SK-N-MC (cell line): Measurements from ENCODE around the gene PTPRN2.
"Not testable (repeated sequence)": the region's sequence is repeated elsewhere in the genome, so short reads cannot be mapped to it uniquely, and the experiment has no call there.

Experiments used
- DNase-seq: peaks from one replicate; pipeline ENCODE4 v3.0.0-alpha.2; 2011; ENCODE audit warnings: low read depth, low spot score
- H3K27ac ChIP-seq: fragments of 200-600 bp; sonication (generic); 2 replicates; pipeline ENCODE4 v1.5.1; 2016; ENCODE audit warnings: mixed run types
- H3K36me3 ChIP-seq: fragments of 200-600 bp; sonication (generic); 2 replicates; pipeline ENCODE4 v1.6.1; 2017; ENCODE audit warnings: antibody characterized with exemption, low read length, mixed read lengths; ENCODE audit not compliant: insufficient read depth
- H3K4me3 ChIP-seq: fragments of 200-600 bp; sonication (generic); 2 replicates; pipeline ENCODE4 v1.5.1; 2016
- H3K9ac ChIP-seq: fragments of 200-600 bp; sonication (generic); 2 replicates; pipeline ENCODE4 v1.8.0; 2017; ENCODE audit warnings: mixed run types, mixed read lengths; ENCODE audit not compliant: insufficient read length
- H3K9me3 ChIP-seq: fragments of 200-600 bp; sonication (generic); 2 replicates; pipeline ENCODE4 v1.6.1; 2017; ENCODE audit warnings: low read depth, mild to moderate bottlenecking, antibody characterized with exemption, low read length, moderate library complexity, mixed read lengths
- EZH2 ChIP-seq: fragments of 200-600 bp; sonication (generic); IDR thresholded peaks from one replicate; pipeline ENCODE4 v1.6.1; 2017; ENCODE audit warnings: antibody characterized with exemption
- FOXP2 ChIP-seq: optimal IDR thresholded peaks from 2 replicates; pipeline ENCODE3; 2011; ENCODE audit warnings: mild to moderate bottlenecking, moderate library complexity; ENCODE audit not compliant: insufficient read depth; ENCODE audit errors: extremely low read length, control extremely low read depth
- POLR2AphosphoS5 ChIP-seq: IDR thresholded peaks from 2 replicates; pipeline ENCODE4 v1.6.1; 2012; ENCODE audit warnings: mild to moderate bottlenecking, low read depth, low read length, borderline replicate concordance

The PTPRN2 gene

DNA sequence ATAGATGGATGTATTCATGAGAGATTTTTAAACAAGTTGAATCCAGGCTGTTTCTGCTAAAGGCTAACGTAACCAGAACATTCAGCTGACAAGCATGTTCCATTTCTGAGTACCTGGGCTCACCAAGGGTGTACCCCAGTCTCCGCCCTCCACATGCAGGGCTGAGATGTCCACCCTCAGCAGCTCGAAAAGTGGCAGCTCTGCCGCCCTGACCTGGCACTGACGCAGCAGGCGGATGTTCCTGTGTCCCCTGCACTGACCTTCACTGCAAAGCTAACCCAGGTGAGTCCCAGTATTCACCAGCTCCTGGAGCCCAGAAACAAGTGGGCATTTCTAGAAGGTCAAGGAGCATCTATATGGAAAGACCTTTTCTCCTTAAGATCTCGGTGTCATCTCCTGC lies 437.4 kb downstream of the PTPRN2 start:
- Histone ChIP-seq H3K36me3 (no peaks in the 10 kb centered on the region), H3K9ac (no peak overlapping the region), H3K27ac (no peak overlapping the region), H3K4me3 (no peak overlapping the region), H3K9me3 (0 out of 2 replicates have a peak, but pooled peaks cover 2% of the 10 kb centered on the region)
- no peak for DNase-seq
- TF ChIP-seq EZH2, result no peak
- no peak for TF ChIP-seq FOXP2
- no peak for TF ChIP-seq POLR2AphosphoS5

DNA sequence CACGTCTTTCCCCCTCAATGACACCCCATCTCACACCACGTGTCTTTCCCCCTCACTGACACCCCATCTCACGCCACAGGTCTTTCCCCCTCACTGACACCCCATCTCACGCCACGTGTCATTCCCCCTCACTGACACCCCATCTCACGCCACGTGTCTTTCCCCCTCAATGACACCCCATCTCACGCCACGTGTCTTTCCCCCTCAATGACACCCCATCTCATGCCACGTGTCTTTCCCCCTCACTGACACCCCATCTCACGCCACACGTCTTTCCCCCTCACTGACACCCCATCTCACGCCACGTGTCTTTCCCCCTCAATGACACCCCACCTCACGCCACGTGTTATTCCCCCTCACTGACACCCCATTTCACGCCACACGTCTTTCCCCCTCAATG lies 440.2 kb downstream of the PTPRN2 start:
- H3K9me3 ChIP-seq, result not testable (repeated sequence)

DNA sequence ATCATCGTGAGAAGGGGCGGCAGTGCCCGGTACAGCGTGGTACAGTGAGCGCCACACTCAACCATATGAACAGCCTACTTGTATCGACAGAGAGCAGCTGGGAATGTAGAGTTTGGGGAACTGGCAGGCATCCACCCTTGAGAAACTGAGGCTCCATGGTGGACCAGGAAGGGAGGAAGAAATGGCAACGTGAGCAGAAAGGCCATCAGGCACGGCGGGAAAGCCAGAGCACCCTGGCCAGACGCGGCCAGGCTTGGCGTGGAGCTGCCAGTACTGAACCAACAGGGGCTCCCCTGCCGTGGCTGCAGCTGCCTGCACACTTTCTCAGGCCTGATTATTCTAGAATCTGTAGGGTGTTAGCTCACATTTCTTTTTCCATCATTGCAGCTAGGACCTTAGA lies 442.3 kb downstream of the PTPRN2 start:
- no peaks in the 10 kb centered on the region for H3K36me3 ChIP-seq
- H3K4me3 ChIP-seq, result no peak overlapping the region
- no peak for TF ChIP-seq EZH2
- no peak for TF ChIP-seq FOXP2
- no peak for TF ChIP-seq POLR2AphosphoS5
- H3K9me3 ChIP-seq, result 0 out of 2 replicates have a peak, but pooled peaks cover 2% of the 10 kb centered on the region
- no peak overlapping the region for H3K27ac ChIP-seq
- no peak for DNase-seq
- no peak overlapping the region for H3K9ac ChIP-seq

More for the DNA sequence above, 440.2 kb downstream of the PTPRN2 start:
- not testable (repeated sequence) for H3K9ac ChIP-seq, H3K27ac ChIP-seq, H3K4me3 ChIP-seq, DNase-seq, H3K36me3 ChIP-seq

DNA sequence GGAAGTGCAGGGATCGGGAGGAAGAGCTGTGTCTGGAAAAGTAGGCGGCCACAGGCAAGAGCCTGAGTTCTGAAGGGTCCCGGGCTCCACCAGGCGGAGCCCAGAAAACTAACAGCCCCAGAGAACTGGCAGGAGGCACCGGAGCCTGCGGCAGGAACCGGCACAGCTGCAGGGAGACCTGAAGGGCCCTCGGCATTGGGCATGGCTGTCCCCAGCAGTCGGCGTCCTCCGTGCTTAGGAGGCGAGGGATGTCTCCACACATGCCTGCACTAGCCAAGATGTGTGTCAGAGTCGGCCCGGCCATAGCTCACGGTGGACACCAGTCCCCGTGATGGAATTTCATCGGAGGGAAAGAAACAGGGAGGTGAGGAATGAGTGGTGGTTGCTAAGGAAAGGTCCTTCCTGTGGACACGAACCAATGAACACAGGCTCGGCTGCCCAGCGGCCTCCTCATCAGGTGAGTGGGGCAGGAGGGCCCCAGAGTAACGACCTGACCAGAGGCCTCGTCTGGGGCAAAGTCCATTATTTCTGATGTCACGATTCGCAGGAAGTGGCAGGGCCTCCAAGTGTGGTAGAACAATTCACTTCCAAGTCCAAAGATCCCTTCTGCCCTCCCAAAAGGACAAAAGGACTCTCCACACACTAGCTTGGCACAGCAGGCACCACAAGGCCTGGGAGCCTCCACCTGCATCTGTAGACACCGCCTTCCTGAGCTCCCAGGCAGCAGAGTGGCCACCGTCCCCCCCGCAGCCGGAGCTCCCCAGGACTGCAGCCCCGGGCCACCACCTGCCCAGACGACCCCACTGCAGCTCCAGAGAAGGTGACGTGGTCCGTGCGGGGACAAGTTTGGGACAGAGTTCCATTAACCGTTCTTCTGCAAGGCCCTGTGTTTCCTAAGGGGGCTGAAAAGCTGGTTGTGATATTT lies 444.2 kb downstream of the PTPRN2 start:
- no peaks in the 10 kb centered on the region for H3K36me3 ChIP-seq
- no peak for DNase-seq
- no peak overlapping the region for H3K9ac ChIP-seq
- no peak overlapping the region for H3K4me3 ChIP-seq
- H3K27ac ChIP-seq, result no peak overlapping the region
- H3K9me3 ChIP-seq, result 0 out of 2 replicates have a peak, but pooled peaks cover 2% of the 10 kb centered on the region
- TF ChIP-seq POLR2AphosphoS5 (no peak), EZH2 (no peak), FOXP2 (no peak)

DNA sequence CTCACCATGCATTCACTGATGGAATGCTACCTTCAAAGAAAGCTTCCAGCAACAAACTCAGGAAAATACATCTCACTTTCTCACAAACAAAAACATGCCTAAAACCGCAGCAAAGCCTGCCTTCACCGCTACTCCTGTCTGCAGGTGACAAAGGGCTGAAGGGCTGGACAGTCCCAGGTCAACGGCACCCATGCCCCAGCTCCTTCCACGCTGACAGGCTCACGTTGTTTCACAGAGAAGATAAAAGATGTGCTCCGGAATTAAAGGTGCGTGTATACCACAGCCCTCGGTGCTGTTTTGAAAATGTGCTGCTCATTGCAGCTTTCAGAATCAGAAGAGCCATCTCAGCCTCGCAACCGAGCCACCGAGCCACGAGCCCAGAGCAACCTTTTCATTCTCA lies 445.0 kb downstream of the PTPRN2 start:
- no peak for DNase-seq
- 0 out of 2 replicates have a peak, but pooled peaks cover 2% of the 10 kb centered on the region for H3K9me3 ChIP-seq

DNA sequence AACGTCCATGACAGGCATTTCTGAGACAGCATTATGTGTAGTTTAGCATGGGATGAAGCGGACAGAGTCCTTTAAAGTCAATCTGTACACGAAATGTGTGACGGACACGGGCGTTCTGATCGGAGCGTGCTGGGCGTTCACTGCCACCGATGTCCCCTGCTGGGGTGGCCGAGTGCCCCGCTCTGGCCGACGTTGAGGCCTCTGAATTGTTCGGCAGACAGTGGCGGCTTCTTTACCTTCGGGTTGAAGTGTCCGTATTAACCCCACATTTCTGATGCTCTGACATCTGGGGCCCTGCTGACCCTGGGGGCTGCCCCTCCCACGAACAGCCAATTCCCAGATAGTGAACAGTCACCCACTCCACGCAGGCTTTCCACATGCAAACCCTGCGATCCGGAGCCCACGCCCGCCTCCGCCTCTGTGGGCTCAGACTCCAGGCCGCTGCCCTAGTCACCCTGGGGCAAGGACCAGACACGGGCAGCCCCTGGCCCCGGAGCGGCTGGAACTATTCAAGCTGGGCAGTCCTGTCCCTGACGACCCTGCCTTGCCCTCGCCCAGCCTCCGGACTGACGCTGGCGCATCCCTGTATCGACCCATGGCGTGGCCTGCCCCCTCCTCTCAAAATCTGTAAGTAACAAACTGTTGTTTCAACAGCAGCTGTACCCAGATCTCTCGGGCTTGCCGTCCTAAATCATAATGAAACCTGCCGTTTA lies 445.7 kb downstream of the PTPRN2 start:
- TF ChIP-seq FOXP2 (no peak), POLR2AphosphoS5 (no peak), EZH2 (no peak)
- no peaks in the 10 kb centered on the region for H3K9me3 ChIP-seq
- no peak for DNase-seq
- H3K4me3 ChIP-seq, result no peak overlapping the region
- no peak overlapping the region for H3K9ac ChIP-seq
- H3K27ac ChIP-seq, result no peak overlapping the region
- no peaks in the 10 kb centered on the region for H3K36me3 ChIP-seq

More for the DNA sequence above, 445.0 kb downstream of the PTPRN2 start:
- no peak overlapping the region for H3K27ac ChIP-seq
- H3K9ac ChIP-seq, result no peak overlapping the region
- no peak for TF ChIP-seq FOXP2
- no peak for TF ChIP-seq POLR2AphosphoS5
- TF ChIP-seq EZH2, result no peak
- no peaks in the 10 kb centered on the region for H3K36me3 ChIP-seq
- H3K4me3 ChIP-seq, result no peak overlapping the region

DNA sequence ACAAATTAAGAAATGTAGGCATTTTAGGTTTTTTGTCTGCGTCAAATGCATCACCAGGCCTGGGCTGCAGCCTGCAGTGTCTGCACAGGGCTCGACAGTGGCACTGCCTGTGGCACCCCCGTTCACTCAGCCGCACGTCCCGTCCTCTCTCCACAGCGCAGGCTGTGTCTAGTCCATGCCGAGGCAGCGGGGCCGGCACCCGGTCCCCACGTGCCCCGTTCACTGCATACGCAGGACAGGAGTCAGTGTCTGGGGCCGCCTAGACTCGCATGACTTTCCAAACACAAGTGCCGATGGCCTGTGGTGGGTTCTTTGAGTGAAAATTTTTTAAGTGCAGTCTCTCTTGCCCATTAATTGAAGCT lies 446.4 kb downstream of the PTPRN2 start:
- Histone ChIP-seq H3K9me3 (no peaks in the 10 kb centered on the region), H3K4me3 (no peak overlapping the region), H3K36me3 (no peaks in the 10 kb centered on the region), H3K9ac (no peak overlapping the region), H3K27ac (no peak overlapping the region)
- DNase-seq, result no peak
- no peak for TF ChIP-seq FOXP2
- TF ChIP-seq EZH2, result no peak
- TF ChIP-seq POLR2AphosphoS5, result no peak

DNA sequence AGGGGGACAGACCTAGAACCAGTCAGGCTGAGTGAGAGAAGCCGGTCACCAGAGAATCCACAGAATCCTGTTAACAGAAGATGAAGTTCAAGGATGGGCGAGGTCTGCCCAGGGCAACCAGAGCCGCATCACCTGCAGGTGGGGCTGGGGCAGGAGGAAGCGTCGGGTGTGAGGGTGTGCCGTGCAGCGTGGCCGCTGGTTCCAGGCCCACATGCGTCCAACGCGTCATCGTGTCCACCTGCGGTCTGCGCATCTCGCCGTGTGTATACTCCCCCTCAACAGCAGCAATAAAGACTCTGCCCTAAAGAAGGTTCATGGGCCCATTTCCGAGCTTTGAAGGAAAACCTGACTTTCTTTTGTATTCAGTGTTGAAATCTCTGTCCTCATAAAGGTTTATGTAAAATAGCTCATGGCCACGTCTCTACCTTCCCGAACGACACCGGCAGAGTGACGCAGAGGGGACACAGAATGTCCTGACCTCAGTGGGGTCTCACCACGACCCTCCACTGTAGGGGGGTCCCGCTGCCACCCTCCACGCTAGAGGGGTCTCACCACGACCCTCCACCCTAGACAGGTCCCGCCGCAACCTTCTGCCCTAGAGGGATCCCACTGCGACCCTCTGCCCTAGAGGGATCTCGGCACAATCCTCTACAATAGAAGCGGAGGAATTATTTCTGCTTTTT lies 446.9 kb downstream of the PTPRN2 start:
- Histone ChIP-seq H3K4me3 (no peak overlapping the region), H3K36me3 (no peaks in the 10 kb centered on the region), H3K9me3 (no peaks in the 10 kb centered on the region), H3K9ac (no peak overlapping the region), H3K27ac (no peak overlapping the region)
- TF ChIP-seq EZH2, result no peak
- no peak for TF ChIP-seq FOXP2
- no peak for TF ChIP-seq POLR2AphosphoS5
- no peak for DNase-seq
